C4-2B (cell line): ENCODE data around the gene CCR9.

ENCODE experiments used
- H3K27ac ChIP-seq: fragments of 450-650 bp; 2 replicates; pipeline ENCODE4 v1.5.1; 2017
- CTCF ChIP-seq: fragments of 450-650 bp; conservative IDR thresholded peaks from 2 replicates; pipeline ENCODE4 v1.5.1; 2017; ENCODE audit warnings: mild to moderate bottlenecking
- ZFX ChIP-seq: fragments of 450-650 bp; IDR thresholded peaks from 2 replicates; pipeline ENCODE4 v1.6.1; 2017

Gene CCR9

GRCh38 chr3:45915518-45916231 is 29.3 kb downstream of the CCR9 start:
- no peak overlapping the region for H3K27ac ChIP-seq
- TF ChIP-seq CTCF, result no peak
- no peak for TF ChIP-seq ZFX

GRCh38 chr3:45917146-45917898 is 31.0 kb downstream of the CCR9 start:
- TF ChIP-seq CTCF (no peak), ZFX (no peak)
- no peak overlapping the region for H3K27ac ChIP-seq

GRCh38 chr3:45921158-45922038 is 35.1 kb downstream of the CCR9 start:
- H3K27ac ChIP-seq, result no peak overlapping the region
- TF ChIP-seq CTCF, result no peak
- TF ChIP-seq ZFX, result no peak

- no peak for TF ChIP-seq CTCF
- TF ChIP-seq ZFX, result no peak
Observed at GRCh38 chr3:45922039-45922326, 35.6 kb downstream of the CCR9 start.

GRCh38 chr3:45922950-45923590 is 36.7 kb downstream of the CCR9 start:
- H3K27ac ChIP-seq, result no peak overlapping the region
- TF ChIP-seq ZFX (no peak), CTCF (no peak)

More at GRCh38 chr3:45922039-45922326, 35.6 kb downstream of the CCR9 start:
- H3K27ac ChIP-seq, result no peak overlapping the region

GRCh38 chr3:45923755-45924154 is 37.4 kb downstream of the CCR9 start:
- no peak overlapping the region for H3K27ac ChIP-seq
- TF ChIP-seq CTCF, result no peak
- TF ChIP-seq ZFX, result no peak
